Suprapubic skin (tissue), 4 donors: ENCODE data around the gene TANC1. TPM values are rescaled to one million over a fixed set of nuclear protein-coding genes. Genes with fewer than 3 reads are reported as not detected.

Experiments used
- DNase-seq, 2 donors: peaks; one replicate each; pipeline ENCODE4 v3.0.0-alpha.2; 2019; ENCODE audit warnings: low spot score in 2 of 2
- H3K27ac ChIP-seq: fragments of 200-600 bp; sonication (generic); one replicate; pipeline ENCODE4 v1.5.1; 2019
- H3K27me3 ChIP-seq: fragments of 200-600 bp; sonication (generic); one replicate; pipeline ENCODE4 v1.5.1; 2019
- H3K36me3 ChIP-seq: fragments of 200-600 bp; sonication (generic); one replicate; pipeline ENCODE4 v1.5.1; 2019
- H3K4me1 ChIP-seq: fragments of 200-600 bp; sonication (generic); one replicate; pipeline ENCODE4 v1.5.1; 2019
- H3K4me3 ChIP-seq: fragments of 200-600 bp; sonication (generic); one replicate; pipeline ENCODE4 v1.5.1; 2019; ENCODE audit warnings: mild to moderate bottlenecking
- H3K9me3 ChIP-seq: fragments of 200-600 bp; sonication (generic); one replicate; pipeline ENCODE4 v1.5.1; 2019
- CTCF ChIP-seq, 2 donors: fragments of 200-600 bp in 1 of 2; fragments of 450-650 bp in 1 of 2; sonication (generic) in 1 of 2; IDR thresholded peaks; one replicate each; pipeline ENCODE4 v1.5.1; 2016 to 2019; ENCODE audit warnings: antibody characterized with exemption in 2 of 2, mild to moderate bottlenecking in 1 of 2, moderate library complexity in 1 of 2
- EP300 ChIP-seq: sonication (generic); formaldehyde crosslinking; IDR thresholded peaks from one replicate; pipeline ENCODE4 v1.6.1; 2017; ENCODE audit warnings: antibody characterized with exemption
- POLR2A ChIP-seq, 2 donors: fragments of 450-650 bp; IDR thresholded peaks; one replicate each; pipeline ENCODE4 v1.6.1; 2017; ENCODE audit warnings: antibody characterized with exemption in 2 of 2, mild to moderate bottlenecking in 2 of 2, moderate library complexity in 2 of 2
- POLR2AphosphoS5 ChIP-seq, 3 donors: sonication (generic); formaldehyde crosslinking; IDR thresholded peaks; one replicate each; pipeline ENCODE4 v1.6.1; 2017; ENCODE audit warnings: antibody characterized with exemption in 3 of 3
- WGBS: methylation state at CpG from one replicate; pipeline ENCODE4 v1.1.5; 2018; 5-methylcytosine and 5-hydroxymethylcytosine counted together
- total RNA-seq, 4 donors: library from RNA; depleted of rRNA; stranded (reverse); fragments of >200 nt; gene quantifications; one replicate each; pipeline ENCODE4 v1.1.0, GENCODE V29; 2016

Gene TANC1
- total RNA-seq, 4 donors from 2014 or later: 57.6 to 260 (median 88.3) TPM

- Histone ChIP-seq H3K4me1 (peaks cover 9% of the 10 kb centered on the region), H3K9me3 (peaks cover 3% of the 10 kb centered on the region), H3K36me3 (peaks cover 5% of the 10 kb centered on the region), H3K27me3 (no peaks in the 10 kb centered on the region), H3K4me3 (no peak overlapping the region), H3K27ac (no peak overlapping the region)
- no peak for TF ChIP-seq CTCF (IDR thresholded peaks at IDR 0.05)
- TF ChIP-seq POLR2AphosphoS5 (IDR thresholded peaks at IDR 0.05): no peak
- no peak for TF ChIP-seq POLR2A (IDR thresholded peaks at IDR 0.05)
- TF ChIP-seq EP300: no peak
- DNase-seq: no peak
- 62% methylated on average over 3 of the region's 3 CpGs for WGBS
These were observed 44.7 kb downstream of the TANC1 start for GRCh38 chr2:159013103-159013502.

GRCh38 chr2:159015174-159015573, 46.7 kb downstream of the TANC1 start:
- DNase-seq: no peak
- Histone ChIP-seq H3K36me3 (peaks cover 5% of the 10 kb centered on the region), H3K27me3 (no peaks in the 10 kb centered on the region), H3K27ac (no peak overlapping the region), H3K4me3 (no peak overlapping the region), H3K9me3 (peaks cover 3% of the 10 kb centered on the region), H3K4me1 (peaks cover 9% of the 10 kb centered on the region)
- WGBS: 88% methylated on average over 1 of the region's 2 CpGs
- TF ChIP-seq EP300 (no peak), POLR2AphosphoS5 (IDR thresholded peaks at IDR 0.05) (no peak)

GRCh38 chr2:159015823-159016222, 47.4 kb downstream of the TANC1 start:
- H3K9me3 ChIP-seq: peaks cover 3% of the 10 kb centered on the region
- H3K4me1 ChIP-seq: peaks cover 9% of the 10 kb centered on the region
- WGBS: 96% methylated on average over 2 of the region's 2 CpGs
- H3K4me3 ChIP-seq: no peak overlapping the region
- peaks cover 5% of the 10 kb centered on the region for H3K36me3 ChIP-seq
- H3K27me3 ChIP-seq: no peaks in the 10 kb centered on the region
- no peak for DNase-seq
- TF ChIP-seq POLR2AphosphoS5 (IDR thresholded peaks at IDR 0.05) (no peak), CTCF (IDR thresholded peaks at IDR 0.05) (no peak), EP300 (no peak), POLR2A (IDR thresholded peaks at IDR 0.05) (no peak)
- H3K27ac ChIP-seq: no peak overlapping the region

GRCh38 chr2:159017837-159018236, 49.4 kb downstream of the TANC1 start:
- Histone ChIP-seq H3K27ac (no peak overlapping the region), H3K36me3 (peaks cover 5% of the 10 kb centered on the region), H3K4me3 (no peak overlapping the region), H3K9me3 (peaks cover 3% of the 10 kb centered on the region), H3K27me3 (no peaks in the 10 kb centered on the region), H3K4me1 (peaks cover 3% of the 10 kb centered on the region)
- TF ChIP-seq EP300 (no peak), POLR2A (IDR thresholded peaks at IDR 0.05) (no peak), POLR2AphosphoS5 (IDR thresholded peaks at IDR 0.05) (no peak), CTCF (IDR thresholded peaks at IDR 0.05) (no peak)
- 65% methylated on average over 5 of the region's 5 CpGs for WGBS
- no peak for DNase-seq

GRCh38 chr2:159019021-159019420, 50.6 kb downstream of the TANC1 start:
- Histone ChIP-seq H3K27me3 (no peaks in the 10 kb centered on the region), H3K4me1 (no peaks in the 10 kb centered on the region), H3K9me3 (peaks cover 3% of the 10 kb centered on the region), H3K27ac (no peak overlapping the region), H3K4me3 (no peak overlapping the region), H3K36me3 (peaks cover 5% of the 10 kb centered on the region)
- TF ChIP-seq POLR2AphosphoS5 (IDR thresholded peaks at IDR 0.05) (no peak), EP300 (no peak), CTCF (IDR thresholded peaks at IDR 0.05) (no peak), POLR2A (IDR thresholded peaks at IDR 0.05) (no peak)
- 88% methylated on average over 6 of the region's 6 CpGs for WGBS
- DNase-seq: no peak

- no peak for DNase-seq
- TF ChIP-seq CTCF (IDR thresholded peaks at IDR 0.05): no peak
- TF ChIP-seq POLR2AphosphoS5 (IDR thresholded peaks at IDR 0.05): no peak
- no peak for TF ChIP-seq EP300
- TF ChIP-seq POLR2A (IDR thresholded peaks at IDR 0.05): no peak
- no peak overlapping the region for H3K27ac ChIP-seq
- no peaks in the 10 kb centered on the region for H3K27me3 ChIP-seq
- no peak overlapping the region for H3K4me3 ChIP-seq
- H3K36me3 ChIP-seq: no peaks in the 10 kb centered on the region
- H3K4me1 ChIP-seq: no peaks in the 10 kb centered on the region
- 74% methylated on average over 5 of the region's 5 CpGs for WGBS
- no peaks in the 10 kb centered on the region for H3K9me3 ChIP-seq
These were observed 53.6 kb downstream of the TANC1 start for GRCh38 chr2:159022019-159022418.
